ENCODE data around the gene TMEM144.

Gene TMEM144

GRCh38 chr4:158209825-158210807 is at the start of gene TMEM144:
TMEM144 (plus strand) TSS chr4:158210486; CDS start chr4:158212668, 2,182 bp downstream.
- DNase-seq: no peak

- no peak for DNase-seq
Measured at GRCh38 chr4:158161551-158162354, 48.5 kb upstream of the TMEM144 start.

- no peak for DNase-seq
Measured at GRCh38 chr4:158162631-158163030, 47.7 kb upstream of the TMEM144 start.

- DNase-seq: no peak
Measured at GRCh38 chr4:158163941-158164767, 46.1 kb upstream of the TMEM144 start.

GRCh38 chr4:158164768-158165213 is 45.5 kb upstream of the TMEM144 start:
- no peak for DNase-seq

- no peak for DNase-seq
Measured at GRCh38 chr4:158166701-158167100, 43.6 kb upstream of the TMEM144 start.

GRCh38 chr4:158168606-158169005 is 41.7 kb upstream of the TMEM144 start:
- DNase-seq: no peak

- no peak for DNase-seq
Measured at GRCh38 chr4:158169506-158169905, 40.8 kb upstream of the TMEM144 start.

- no peak for DNase-seq
Measured at GRCh38 chr4:158169931-158170690, 40.2 kb upstream of the TMEM144 start.

GRCh38 chr4:158170691-158171561 is 39.4 kb upstream of the TMEM144 start:
- no peak for DNase-seq

GRCh38 chr4:158172261-158173258 is 37.7 kb upstream of the TMEM144 start, which contains the start of gene GASK1B:
GASK1B (minus strand) TSS chr4:158173025; CDS start chr4:158171375, 1,650 bp downstream.
- no peak for DNase-seq

- no peak for DNase-seq
Measured at GRCh38 chr4:158176108-158176507, 34.2 kb upstream of the TMEM144 start.

- DNase-seq: no peak
Measured at GRCh38 chr4:158176776-158177175, 33.5 kb upstream of the TMEM144 start.

- no peak for DNase-seq
Measured at GRCh38 chr4:158179465-158179864, 30.8 kb upstream of the TMEM144 start.

GRCh38 chr4:158181906-158182305 is 28.4 kb upstream of the TMEM144 start:
- DNase-seq: no peak

GRCh38 chr4:158182736-158183135 is 27.6 kb upstream of the TMEM144 start:
- no peak for DNase-seq

GRCh38 chr4:158186815-158187214 is 23.5 kb upstream of the TMEM144 start:
- no peak for DNase-seq

- no peak for DNase-seq
Measured at GRCh38 chr4:158189422-158189821, 20.9 kb upstream of the TMEM144 start.

- no peak for DNase-seq
Measured at GRCh38 chr4:158190718-158191117, 19.6 kb upstream of the TMEM144 start.
